ENCODE data around the gene PRKCE.

Gene PRKCE

DNA sequence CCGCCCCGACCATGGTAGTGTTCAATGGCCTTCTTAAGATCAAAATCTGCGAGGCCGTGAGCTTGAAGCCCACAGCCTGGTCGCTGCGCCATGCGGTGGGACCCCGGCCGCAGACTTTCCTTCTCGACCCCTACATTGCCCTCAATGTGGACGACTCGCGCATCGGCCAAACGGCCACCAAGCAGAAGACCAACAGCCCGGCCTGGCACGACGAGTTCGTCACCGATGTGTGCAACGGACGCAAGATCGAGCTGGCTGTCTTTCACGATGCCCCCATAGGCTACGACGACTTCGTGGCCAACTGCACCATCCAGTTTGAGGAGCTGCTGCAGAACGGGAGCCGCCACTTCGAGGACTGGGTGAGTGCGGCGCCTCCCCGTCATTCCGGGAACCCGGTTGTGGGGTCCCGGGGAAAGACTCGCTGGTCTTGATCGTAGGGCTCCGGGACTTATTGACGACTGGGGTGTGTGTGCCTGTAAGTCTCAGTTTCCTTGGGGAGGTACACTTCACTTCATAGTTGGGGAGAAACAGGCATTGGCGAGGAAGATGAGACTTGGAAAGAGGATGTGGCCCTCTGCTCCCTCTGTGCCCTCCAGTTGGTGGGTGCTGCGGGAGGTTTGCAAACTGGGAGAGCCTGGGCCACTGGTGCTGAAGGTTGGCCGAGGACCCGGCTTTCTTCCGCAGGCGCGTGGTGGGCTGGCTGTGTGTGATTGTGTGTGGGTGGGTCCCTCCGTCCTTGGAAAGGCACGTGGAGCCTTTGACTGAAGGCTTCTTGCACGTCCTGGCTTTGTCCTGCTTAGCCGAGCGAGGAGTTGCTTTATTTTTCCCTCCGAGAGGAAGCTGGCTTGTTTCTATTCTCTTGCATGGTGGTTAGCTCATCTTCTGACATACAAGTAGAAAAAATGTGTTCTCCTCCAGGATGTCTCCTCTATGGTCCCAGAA, 886 bp downstream of the PRKCE start:
- in situ Hi-C loops (cut with HindIII; ENCODE audit: low pct_ligation_motif_present, low pct_unique_long_range_greater_than_20kb, low sequenced_read_pairs) = no loop called here
- peak; percentile 48 for DNase-seq

DNA sequence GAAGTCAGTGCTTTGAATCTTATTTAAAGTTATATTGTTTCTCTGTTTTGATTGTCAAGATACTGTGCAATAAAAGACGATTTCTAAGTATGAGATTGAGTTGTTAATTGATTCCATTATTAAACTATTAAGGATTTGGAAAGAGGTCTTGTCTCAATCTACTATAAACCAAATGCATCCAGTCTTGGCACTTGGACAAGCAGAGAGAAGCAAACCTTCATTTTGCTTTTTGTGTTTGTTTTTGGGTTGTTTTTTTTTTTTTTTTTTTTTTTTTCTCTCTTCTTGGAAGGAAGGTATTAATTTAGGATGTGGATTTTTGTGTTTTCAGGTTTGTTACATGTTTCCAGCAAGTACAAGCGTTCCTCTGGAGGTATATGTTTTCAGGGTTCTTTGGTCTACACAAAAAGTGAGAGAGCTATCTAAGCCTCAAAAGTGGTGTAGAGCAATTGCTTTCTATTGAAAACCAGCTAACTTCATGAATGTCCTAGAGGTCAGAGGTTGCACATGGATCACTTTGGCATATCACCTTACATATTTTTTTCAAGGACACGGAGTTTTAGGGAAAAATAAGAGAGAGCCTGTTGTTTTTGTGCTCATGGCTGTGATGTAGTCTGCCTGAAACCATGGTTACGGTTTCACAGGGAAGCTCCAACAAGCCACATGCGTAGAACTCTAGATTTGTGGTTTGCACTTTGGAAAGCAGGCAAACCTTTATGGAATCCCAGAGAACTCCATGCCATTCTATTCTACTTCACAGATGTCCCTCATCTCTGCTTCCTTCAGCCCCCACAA, 1.8 kb downstream of the PRKCE start:
- DNase-seq = no peak

GRCh38 chr2:45654250-45654649, 2.8 kb downstream of the PRKCE start:
- in situ Hi-C loops (cut with HindIII; ENCODE audit: low pct_ligation_motif_present, low pct_unique_long_range_greater_than_20kb, low sequenced_read_pairs) = no loop called here
- no peak for DNase-seq

More for the DNA sequence above, 1.8 kb downstream of the PRKCE start:
- in situ Hi-C loops (cut with HindIII; ENCODE audit: low pct_ligation_motif_present, low pct_unique_long_range_greater_than_20kb, low sequenced_read_pairs) = no loop called here

DNA sequence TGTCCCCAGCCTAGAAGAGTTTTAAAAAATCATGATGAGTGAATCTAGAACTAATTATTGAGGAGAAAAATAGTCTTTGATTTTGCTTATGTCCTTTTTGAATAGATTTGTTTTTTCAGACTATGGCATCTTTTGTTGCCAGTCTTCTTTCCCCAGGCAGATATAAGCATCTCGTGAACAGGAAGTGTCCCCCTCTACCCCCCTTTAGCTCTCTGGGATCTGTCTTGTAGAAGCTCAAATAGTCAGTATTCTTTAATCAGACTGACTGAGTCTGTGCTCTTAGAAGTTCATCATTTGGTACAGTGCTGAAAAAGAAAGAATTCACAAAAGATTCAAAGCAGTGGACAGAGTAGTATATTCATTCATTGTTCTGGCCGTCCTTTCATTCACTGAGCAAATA, 10.4 kb downstream of the PRKCE start:
- in situ Hi-C loops (cut with HindIII; ENCODE audit: low pct_ligation_motif_present, low pct_unique_long_range_greater_than_20kb, low sequenced_read_pairs) = no loop called here
- DNase-seq = no peak

DNA sequence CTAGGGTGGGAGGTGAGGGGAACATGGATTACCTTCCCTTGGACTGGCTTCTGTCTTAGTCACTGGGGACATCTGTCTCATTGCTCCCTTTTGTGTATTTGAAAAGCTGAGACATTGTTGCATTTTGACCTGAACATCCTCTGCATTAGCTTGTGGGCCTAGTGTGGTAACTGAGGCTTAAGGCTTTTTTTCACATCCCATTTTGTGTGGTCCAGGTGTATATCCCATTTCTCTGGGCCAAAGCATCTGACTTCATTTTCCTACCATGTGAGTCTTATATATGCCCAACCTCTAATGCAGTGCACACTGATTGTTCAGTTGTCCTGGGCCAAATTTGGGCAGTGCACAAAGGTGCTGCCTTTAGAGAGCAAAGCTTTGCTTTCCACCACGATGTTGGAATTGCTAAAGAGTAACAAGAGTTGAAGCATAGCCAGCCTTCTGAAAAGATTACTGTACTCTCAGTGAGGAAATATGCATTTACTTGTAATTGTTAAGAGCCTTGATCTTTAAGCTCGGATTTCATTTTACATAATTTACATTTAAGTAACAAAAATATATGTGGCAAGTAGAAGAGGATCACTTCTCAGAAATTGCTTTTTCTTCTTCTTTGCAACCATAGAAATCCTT, 13.3 kb downstream of the PRKCE start:
- in situ Hi-C loops (cut with HindIII; ENCODE audit: low pct_ligation_motif_present, low pct_unique_long_range_greater_than_20kb, low sequenced_read_pairs) = no loop called here
- DNase-seq = no peak

DNA sequence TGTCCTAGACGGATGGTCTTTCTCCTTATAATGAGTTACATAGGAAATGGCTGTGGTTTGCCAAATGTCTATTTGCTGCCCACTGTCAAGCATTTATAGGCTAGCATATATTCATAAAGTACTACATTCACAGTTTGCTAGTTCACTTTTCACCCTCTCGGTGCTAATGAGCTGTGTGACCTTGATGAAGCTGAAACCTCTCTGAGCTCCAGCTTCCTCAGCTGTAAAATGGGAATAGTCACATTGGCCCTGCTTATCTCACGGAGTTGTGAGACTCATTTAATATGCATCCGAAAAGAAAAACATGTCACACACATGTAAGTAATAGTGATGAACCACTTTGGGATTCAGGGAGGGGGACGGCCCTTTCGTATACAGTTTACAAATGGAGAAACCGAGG, 17.0 kb downstream of the PRKCE start:
- no peak for DNase-seq
- in situ Hi-C loops (cut with HindIII; ENCODE audit: low pct_ligation_motif_present, low pct_unique_long_range_greater_than_20kb, low sequenced_read_pairs) = no loop called here

DNA sequence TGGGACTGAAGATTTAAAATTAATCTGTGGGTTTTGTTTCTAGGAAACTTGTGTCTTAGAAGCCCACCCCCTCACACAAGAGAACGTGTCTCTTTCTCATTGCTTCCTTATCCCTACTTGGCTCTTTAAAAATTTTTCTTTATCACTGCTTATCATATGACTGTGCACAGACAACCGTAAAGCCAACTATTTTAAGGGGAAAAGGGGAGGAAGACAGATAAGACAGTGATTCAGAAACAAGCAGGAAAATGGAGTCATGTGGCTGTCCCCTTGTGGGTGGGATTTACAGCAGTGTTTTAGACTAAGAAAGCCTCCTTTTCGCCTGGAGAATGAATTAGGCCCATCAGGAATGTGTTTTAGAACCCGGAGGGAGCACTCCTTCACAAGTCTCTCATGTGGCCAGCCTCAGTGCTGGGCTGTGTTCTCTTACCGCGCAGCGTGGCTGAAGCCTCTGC, 17.6 kb downstream of the PRKCE start:
- DNase-seq = no peak
- in situ Hi-C loops (cut with HindIII; ENCODE audit: low pct_ligation_motif_present, low pct_unique_long_range_greater_than_20kb, low sequenced_read_pairs) = no loop called here

GRCh38 chr2:45670646-45671045, 19.2 kb downstream of the PRKCE start:
- DNase-seq = no peak
- in situ Hi-C loops (cut with HindIII; ENCODE audit: low pct_ligation_motif_present, low pct_unique_long_range_greater_than_20kb, low sequenced_read_pairs) = no loop called here

GRCh38 chr2:45672138-45672537, 20.7 kb downstream of the PRKCE start:
- in situ Hi-C loops (cut with HindIII; ENCODE audit: low pct_ligation_motif_present, low pct_unique_long_range_greater_than_20kb, low sequenced_read_pairs) = no loop called here
- no peak for DNase-seq

- in situ Hi-C loops (cut with HindIII; ENCODE audit: low pct_ligation_motif_present, low pct_unique_long_range_greater_than_20kb, low sequenced_read_pairs) = no loop called here
- DNase-seq = no peak
Observed at GRCh38 chr2:45674035-45674816, 22.8 kb downstream of the PRKCE start.

GRCh38 chr2:45675263-45675812, 23.9 kb downstream of the PRKCE start:
- in situ Hi-C loops (cut with HindIII; ENCODE audit: low pct_ligation_motif_present, low pct_unique_long_range_greater_than_20kb, low sequenced_read_pairs) = no loop called here
- DNase-seq = no peak

DNA sequence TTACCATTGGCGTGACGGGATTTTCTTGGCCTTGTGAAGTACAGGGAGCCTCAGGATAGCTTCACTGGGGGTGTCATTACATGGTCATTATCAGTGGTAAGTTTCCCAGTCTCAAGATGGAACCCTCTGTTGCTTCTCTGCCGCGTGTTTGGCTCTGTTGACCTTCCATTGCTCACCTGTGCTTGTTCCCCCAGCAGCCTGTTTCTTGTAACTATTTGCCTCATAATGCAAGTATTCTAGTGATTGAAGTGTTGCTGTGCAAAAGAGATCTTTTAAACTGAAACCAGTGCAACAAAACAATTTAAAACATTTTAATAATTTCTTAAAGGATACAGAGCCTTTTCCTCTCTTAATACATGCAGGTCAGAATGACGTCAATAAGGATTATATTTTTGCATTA, 24.6 kb downstream of the PRKCE start:
- no peak for DNase-seq
- in situ Hi-C loops (cut with HindIII; ENCODE audit: low pct_ligation_motif_present, low pct_unique_long_range_greater_than_20kb, low sequenced_read_pairs) = no loop called here

DNA sequence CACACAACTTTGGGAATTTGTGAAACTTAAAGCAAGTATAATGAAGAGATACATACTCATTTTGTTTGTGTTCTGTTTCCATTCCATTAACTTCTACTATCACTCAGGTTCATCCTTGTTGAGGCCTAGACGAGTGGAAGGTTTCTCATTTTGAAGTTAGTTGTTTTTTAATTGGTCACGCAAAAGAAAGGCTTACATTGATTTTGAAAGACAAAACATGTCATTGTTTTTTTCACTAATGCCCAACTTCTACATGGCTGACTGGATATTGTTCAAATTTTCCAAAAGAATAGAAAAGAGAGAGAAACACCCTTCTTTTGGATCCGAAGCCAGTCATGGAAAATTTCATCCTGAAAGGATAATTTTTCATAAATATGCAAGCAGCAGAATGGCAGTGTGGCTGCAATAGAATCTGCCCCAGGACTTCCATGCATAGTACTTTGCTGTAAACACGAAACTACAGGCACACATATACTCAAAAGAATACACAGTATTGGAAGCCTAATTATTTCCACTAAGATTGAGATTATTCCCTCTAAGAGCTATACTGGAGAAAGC, 27.4 kb downstream of the PRKCE start:
- no peak for DNase-seq
- in situ Hi-C loops (cut with HindIII; ENCODE audit: low pct_ligation_motif_present, low pct_unique_long_range_greater_than_20kb, low sequenced_read_pairs) = no loop called here

- DNase-seq = no peak
Observed at GRCh38 chr2:45680351-45680967, 29.0 kb downstream of the PRKCE start.

DNA sequence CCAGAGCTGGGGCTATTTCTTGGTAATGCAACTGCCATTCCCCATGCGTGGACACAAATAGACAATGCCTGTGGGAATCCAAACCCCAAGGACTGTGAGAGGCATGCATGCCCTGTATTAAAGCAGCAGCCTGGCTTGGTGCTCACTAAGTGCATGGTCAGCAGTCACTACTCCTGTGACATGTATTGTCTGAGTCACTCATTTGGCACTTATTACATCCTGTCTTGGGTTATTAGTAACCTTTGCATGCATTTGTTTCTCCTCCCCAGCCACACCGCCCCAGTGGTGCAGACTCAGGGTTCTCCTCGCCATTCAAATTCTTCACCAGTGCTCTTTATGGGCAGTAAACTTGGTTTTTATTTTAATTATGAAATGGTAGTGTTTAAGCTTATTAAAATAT, 30.2 kb downstream of the PRKCE start:
- in situ Hi-C loops (cut with HindIII; ENCODE audit: low pct_ligation_motif_present, low pct_unique_long_range_greater_than_20kb, low sequenced_read_pairs) = no loop called here
- DNase-seq = peak; percentile 91

More at GRCh38 chr2:45680351-45680967, 29.0 kb downstream of the PRKCE start:
- in situ Hi-C loops (cut with HindIII; ENCODE audit: low pct_ligation_motif_present, low pct_unique_long_range_greater_than_20kb, low sequenced_read_pairs) = no loop called here

DNA sequence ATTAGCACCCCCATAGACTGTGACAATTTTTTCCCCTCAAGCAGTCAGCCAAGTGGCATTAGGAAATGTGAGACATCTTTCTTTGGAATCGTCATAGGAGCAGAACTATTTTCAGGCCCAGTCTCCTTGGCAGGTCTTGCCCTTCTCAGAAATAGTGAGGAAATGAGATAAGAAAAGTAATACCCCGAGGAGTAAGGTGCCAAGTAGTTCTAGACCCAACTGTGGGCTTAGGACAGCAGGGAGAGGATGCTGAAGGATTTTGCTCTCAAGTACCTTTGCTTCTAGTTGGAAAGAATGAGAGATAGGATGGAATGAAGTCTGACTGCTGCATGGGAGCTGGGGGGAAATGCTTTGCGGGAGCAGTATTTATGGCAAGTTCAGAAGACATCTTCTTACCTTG, 31.8 kb downstream of the PRKCE start:
- in situ Hi-C loops (cut with HindIII; ENCODE audit: low pct_ligation_motif_present, low pct_unique_long_range_greater_than_20kb, low sequenced_read_pairs) = no loop called here
- DNase-seq = no peak

GRCh38 chr2:45684756-45685155, 33.3 kb downstream of the PRKCE start:
- in situ Hi-C loops (cut with HindIII; ENCODE audit: low pct_ligation_motif_present, low pct_unique_long_range_greater_than_20kb, low sequenced_read_pairs) = no loop called here
- no peak for DNase-seq
